ENCODE measurements around the gene AP5M1.
"Not testable (repeated sequence)": the region's sequence is repeated elsewhere in the genome, so short reads cannot be mapped to it uniquely, and the experiment has no call there.

GRCh38 chr14:57332475-57332874 lies 63.7 kb downstream of the AP5M1 start:
- not testable (repeated sequence) for TF ChIP-seq POLR2A (IDR thresholded peaks at IDR 0.05; ENCODE audit: low read depth); CTCF (IDR thresholded peaks at IDR 0.05); POLR2AphosphoS5 (IDR thresholded peaks at IDR 0.05)
